Keratinocyte (primary cell): ENCODE measurements around the gene ZNF282. TPM values are rescaled to one million over a fixed set of nuclear protein-coding genes. Genes with fewer than 3 reads are reported as not detected.

Experiments
- DNase-seq: peaks from one replicate; pipeline ENCODE4 v3.0.0-alpha.2; 2011; ENCODE audit warnings: low read depth, missing footprints, low spot score
- FAIRE-seq: peaks from 2 replicates; lab custom pipeline; 2011; peaks lifted over from hg19 to GRCh38; lab: Jason Lieb, UNC
- H2AFZ ChIP-seq: 2 replicates; pipeline ENCODE4 v1.6.0; 2012; ENCODE audit warnings: low read length, control low read depth, inconsistent platforms; ENCODE audit not compliant: control insufficient read depth
- H3K27ac ChIP-seq: 2 replicates; pipeline ENCODE4 v1.5.1; 2011; ENCODE audit warnings: low read length; ENCODE audit not compliant: control insufficient read depth, insufficient read depth
- H3K27me3 ChIP-seq: 3 replicates; pipeline ENCODE4 v1.6.0; 2011; ENCODE audit warnings: low read length; ENCODE audit not compliant: control insufficient read depth, insufficient read depth; ENCODE audit errors: extremely low read depth
- H3K36me3 ChIP-seq, 2 experiments: 2 replicates in 1 of 2; 3 replicates in 1 of 2; pipeline ENCODE4 v1.5.1; 2011; ENCODE audit warnings: low read length in 2 of 2, mild to moderate bottlenecking in 1 of 2; ENCODE audit not compliant: control insufficient read depth in 2 of 2, insufficient read depth in 2 of 2; ENCODE audit errors: extremely low read depth in 1 of 2
- H3K4me1 ChIP-seq: 3 replicates; pipeline ENCODE4 v1.5.1; 2011; ENCODE audit warnings: low read length; ENCODE audit not compliant: control insufficient read depth, insufficient read depth; ENCODE audit errors: extremely low read depth
- H3K4me2 ChIP-seq: 3 replicates; pipeline ENCODE4 v1.6.0; 2011; ENCODE audit warnings: low read depth, low read length; ENCODE audit not compliant: control insufficient read depth, insufficient read depth; ENCODE audit errors: extremely low read depth
- H3K4me3 ChIP-seq, 3 experiments: fragments of 200-600 bp in 1 of 3; sonication (generic) in 1 of 3; 2 replicates in 2 of 3; 3 replicates in 1 of 3; pipeline ENCODE4 v1.5.1; 2011 to 2016; ENCODE audit warnings: low read length in 3 of 3, mild to moderate bottlenecking in 3 of 3, control low read depth in 2 of 3, inconsistent platforms in 1 of 3, low read depth in 1 of 3, mixed read lengths in 1 of 3, mixed run types in 1 of 3, moderate library complexity in 1 of 3; ENCODE audit not compliant: control insufficient read depth in 2 of 3, insufficient read depth in 2 of 3; ENCODE audit errors: extremely low read depth in 1 of 3
- H3K79me2 ChIP-seq: 2 replicates; pipeline ENCODE4 v1.6.0; 2012; ENCODE audit warnings: low read length; ENCODE audit not compliant: control insufficient read depth, insufficient read depth
- H3K9ac ChIP-seq: 3 replicates; pipeline ENCODE4 v1.6.0; 2011; ENCODE audit warnings: low read length; ENCODE audit not compliant: control insufficient read depth, insufficient read depth; ENCODE audit errors: extremely low read depth
- H3K9me1 ChIP-seq: 3 replicates; pipeline ENCODE4 v1.6.0; 2011; ENCODE audit warnings: low read length; ENCODE audit not compliant: control insufficient read depth, insufficient read depth; ENCODE audit errors: extremely low read depth
- H3K9me3 ChIP-seq: 2 replicates; pipeline ENCODE4 v1.5.1; 2012; ENCODE audit warnings: low read depth, low read length; ENCODE audit not compliant: control insufficient read depth
- H4K20me1 ChIP-seq: 3 replicates; pipeline ENCODE4 v1.6.0; 2011; ENCODE audit warnings: low read length; ENCODE audit not compliant: control insufficient read depth, insufficient read depth; ENCODE audit errors: extremely low read depth
- CTCF ChIP-seq, 3 experiments: IDR thresholded peaks in 1 of 3; conservative IDR thresholded peaks in 1 of 3; optimal IDR thresholded peaks in 1 of 3; 2 replicates in 2 of 3; 3 replicates in 1 of 3; pipeline versions ENCODE3 to v1.5.1; 2011; ENCODE audit warnings: low read length in 3 of 3, mild to moderate bottlenecking in 3 of 3, moderate library complexity in 2 of 3, control low read depth in 1 of 3, inconsistent platforms in 1 of 3; ENCODE audit not compliant: insufficient read depth in 2 of 3; ENCODE audit errors: extremely low read depth in 1 of 3
- EZH2 ChIP-seq: IDR thresholded peaks from one replicate; pipeline ENCODE4 v1.6.1; 2012; ENCODE audit warnings: inconsistent platforms, mild to moderate bottlenecking, low read length, moderate library complexity
- dilution Hi-C: fragments of 300-500 bp; cut with MboI; formaldehyde crosslinking; loops from one replicate; pipeline ENCODE4 v1.7.0; 2020; ENCODE audit warnings: low sequenced_read_pairs; ENCODE audit not compliant: extremely low pct_ligation_motif_present
- polyA plus RNA-seq, 5 experiments: library from polyadenylated mRNA; depleted of rRNA in 3 of 5; stranded (reverse) in 3 of 5; stranded (forward) in 1 of 5; unstranded in 1 of 5; fragments of >200 nt; gene quantifications; 1 replicate in 1 of 5; 2 replicates in 3 of 5; 3 replicates in 1 of 5; pipeline versions ENCODE4 v1.2.1 to v1.2.3, GENCODE V29; 2011 to 2012; ENCODE audit warnings: missing spikeins in 2 of 5, low read depth in 1 of 5, low replicate concordance in 1 of 5

The ZNF282 gene
- polyA plus RNA-seq, 1 donor (not counting 4 experiments of a cell fraction or from before 2014, with no cell fraction given), result 13.1 TPM

DNA sequence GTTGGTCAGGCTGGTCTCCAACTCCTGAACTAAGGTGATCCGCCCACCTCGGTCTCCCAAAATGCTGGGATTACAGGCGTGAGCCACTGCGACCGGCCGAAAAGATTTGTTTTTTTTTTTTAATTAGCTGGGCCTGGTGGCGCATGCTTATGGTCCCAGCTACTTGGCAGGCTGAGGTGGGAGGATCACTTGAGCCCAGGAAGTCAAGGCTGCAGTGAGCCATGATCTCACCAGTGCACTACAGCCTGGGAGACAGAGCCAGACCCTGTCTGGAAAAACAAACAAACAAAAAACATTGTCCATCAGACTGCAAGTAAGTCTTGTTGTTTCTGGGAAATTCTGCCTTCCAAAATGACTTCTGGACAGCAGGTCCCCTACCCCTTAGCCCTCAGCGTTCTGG lies 27.8 kb downstream of the ZNF282 start:
- H3K9ac ChIP-seq, result no peak overlapping the region
- no peaks in the 10 kb centered on the region for H3K9me3 ChIP-seq
- dilution Hi-C loops, result no loop called here
- peaks cover 20 to 25% of the 10 kb centered on the region in 2 experiments for H3K36me3 ChIP-seq
- H2AFZ ChIP-seq, result no peak overlapping the region
- no peak for DNase-seq
- H3K27me3 ChIP-seq, result no peaks in the 10 kb centered on the region
- no peak for TF ChIP-seq EZH2
- TF ChIP-seq CTCF (optimal IDR thresholded peaks at IDR 0.05 in 1 of 3, IDR thresholded peaks at IDR 0.05 in 1 of 3, conservative IDR thresholded peaks at IDR 0.05 in 1 of 3; ENCODE audit: extremely low read depth in 1 of 3, insufficient read depth in 2 of 3, low read length in 3 of 3), result no peak
- H4K20me1 ChIP-seq, result no peaks in the 10 kb centered on the region
- H3K4me3 ChIP-seq, result no peak overlapping the region
- peaks cover 3% of the 10 kb centered on the region for H3K79me2 ChIP-seq
- FAIRE-seq, result no peak
- no peak overlapping the region for H3K4me2 ChIP-seq
- H3K9me1 ChIP-seq, result no peaks in the 10 kb centered on the region
- peaks cover 12% of the 10 kb centered on the region for H3K4me1 ChIP-seq
- H3K27ac ChIP-seq, result no peak overlapping the region

GRCh38 chr7:149223761-149224160 lies 28.4 kb downstream of the ZNF282 start:
- Histone ChIP-seq H3K9me3 (no peaks in the 10 kb centered on the region), H2AFZ (no peak overlapping the region), H3K27me3 (no peaks in the 10 kb centered on the region), H3K27ac (no peak overlapping the region), H3K9ac (no peak overlapping the region), H3K4me2 (no peak overlapping the region), H3K79me2 (peaks cover 3% of the 10 kb centered on the region), H3K4me3 (no peak overlapping the region), H3K36me3 (peaks cover 16 to 19% of the 10 kb centered on the region in 2 experiments), H3K4me1 (peaks cover 9% of the 10 kb centered on the region), H3K9me1 (no peaks in the 10 kb centered on the region), H4K20me1 (no peaks in the 10 kb centered on the region)
- DNase-seq (no peak), FAIRE-seq (no peak)
- dilution Hi-C loops, result no loop called here
- TF ChIP-seq EZH2, result no peak
- no peak for TF ChIP-seq CTCF (optimal IDR thresholded peaks at IDR 0.05 in 1 of 3, IDR thresholded peaks at IDR 0.05 in 1 of 3, conservative IDR thresholded peaks at IDR 0.05 in 1 of 3; ENCODE audit: extremely low read depth in 1 of 3, insufficient read depth in 2 of 3, low read length in 3 of 3)
